DOHH2 (cell line): ENCODE data around the gene SLC66A2.

Experiments used
- CTCF ChIP-seq: fragments of 200-600 bp; sonication (generic); IDR thresholded peaks from one replicate; pipeline ENCODE4 v1.5.1; 2014; ENCODE audit warnings: antibody characterized with exemption, mild to moderate bottlenecking, low read depth, low read length; ENCODE audit not compliant: poor library complexity, severe bottlenecking
- EZH2phosphoT487 ChIP-seq: fragments of 200-600 bp; sonication (generic); IDR thresholded peaks from 2 replicates; pipeline ENCODE4 v1.6.1; 2017; ENCODE audit warnings: borderline replicate concordance, mild to moderate bottlenecking, antibody characterized with exemption, low read length, moderate library complexity, mixed read lengths

GRCh38 chr18:79922971-79923411, 28.5 kb downstream of the SLC66A2 start:
- TF ChIP-seq CTCF (no peak), EZH2phosphoT487 (no peak)
